Embryonic facial prominence (tissue), 1 donor: ENCODE results near the gene NOL3.

ENCODE experiments used
- DNase-seq: peaks from one replicate; pipeline ENCODE4 v3.0.0-alpha.2; 2016; ENCODE audit errors: extremely low spot score

The NOL3 gene

DNA sequence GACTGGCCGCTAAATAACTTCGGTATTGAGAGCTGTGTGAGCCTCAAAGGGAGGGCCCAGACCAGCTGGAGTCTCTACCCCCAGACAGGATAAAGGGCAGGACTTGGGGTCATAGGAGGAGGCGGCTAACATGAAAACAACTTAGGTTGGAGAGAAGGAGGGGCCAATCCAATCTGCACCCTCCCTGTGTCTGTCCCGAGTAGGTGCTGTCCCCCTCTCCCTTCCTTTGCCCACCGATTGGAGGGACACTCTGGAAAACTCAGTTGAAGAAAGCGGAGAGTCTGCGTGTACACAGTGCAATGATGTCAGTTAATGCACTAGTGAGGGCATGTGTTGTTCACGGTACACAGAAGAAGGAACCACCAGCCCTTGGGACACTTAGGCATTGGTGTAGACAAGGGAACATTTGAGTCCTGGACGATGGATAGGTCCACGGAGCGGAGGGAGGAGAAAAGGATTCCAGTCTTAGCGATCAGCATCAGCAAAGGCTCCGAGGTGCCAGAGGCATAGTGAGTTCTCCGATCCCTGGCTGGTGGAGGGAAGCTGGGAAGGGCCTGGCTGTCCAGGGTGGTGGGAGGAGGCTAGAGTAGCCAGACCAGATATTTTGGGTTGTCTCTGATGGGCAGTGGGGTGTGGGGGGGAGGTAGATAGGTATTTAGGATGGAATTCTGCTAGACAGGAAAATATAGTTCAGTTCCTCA lies 761 bp downstream of the NOL3 start:
- no peak for DNase-seq

DNA sequence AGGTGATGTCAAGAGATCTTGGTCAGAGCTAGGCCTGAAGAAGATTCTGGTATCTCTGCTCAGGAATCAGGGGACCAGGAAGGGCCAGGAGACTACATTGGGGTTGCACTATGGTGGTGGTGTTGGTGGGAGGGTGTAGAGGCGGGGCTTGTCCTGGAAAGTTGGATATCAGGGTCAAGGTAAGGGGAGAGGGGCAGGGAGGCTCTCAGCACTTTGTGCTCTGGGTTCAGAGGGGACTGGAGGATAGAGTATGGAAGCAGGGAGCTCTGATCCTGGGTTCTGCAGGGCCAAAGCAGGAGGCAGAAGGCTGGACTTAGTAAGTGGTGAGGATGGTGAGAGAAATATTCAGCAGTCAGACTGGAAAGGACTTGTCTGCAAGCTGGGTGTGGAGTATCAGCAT lies 3.0 kb downstream of the NOL3 start:
- no peak for DNase-seq

DNA sequence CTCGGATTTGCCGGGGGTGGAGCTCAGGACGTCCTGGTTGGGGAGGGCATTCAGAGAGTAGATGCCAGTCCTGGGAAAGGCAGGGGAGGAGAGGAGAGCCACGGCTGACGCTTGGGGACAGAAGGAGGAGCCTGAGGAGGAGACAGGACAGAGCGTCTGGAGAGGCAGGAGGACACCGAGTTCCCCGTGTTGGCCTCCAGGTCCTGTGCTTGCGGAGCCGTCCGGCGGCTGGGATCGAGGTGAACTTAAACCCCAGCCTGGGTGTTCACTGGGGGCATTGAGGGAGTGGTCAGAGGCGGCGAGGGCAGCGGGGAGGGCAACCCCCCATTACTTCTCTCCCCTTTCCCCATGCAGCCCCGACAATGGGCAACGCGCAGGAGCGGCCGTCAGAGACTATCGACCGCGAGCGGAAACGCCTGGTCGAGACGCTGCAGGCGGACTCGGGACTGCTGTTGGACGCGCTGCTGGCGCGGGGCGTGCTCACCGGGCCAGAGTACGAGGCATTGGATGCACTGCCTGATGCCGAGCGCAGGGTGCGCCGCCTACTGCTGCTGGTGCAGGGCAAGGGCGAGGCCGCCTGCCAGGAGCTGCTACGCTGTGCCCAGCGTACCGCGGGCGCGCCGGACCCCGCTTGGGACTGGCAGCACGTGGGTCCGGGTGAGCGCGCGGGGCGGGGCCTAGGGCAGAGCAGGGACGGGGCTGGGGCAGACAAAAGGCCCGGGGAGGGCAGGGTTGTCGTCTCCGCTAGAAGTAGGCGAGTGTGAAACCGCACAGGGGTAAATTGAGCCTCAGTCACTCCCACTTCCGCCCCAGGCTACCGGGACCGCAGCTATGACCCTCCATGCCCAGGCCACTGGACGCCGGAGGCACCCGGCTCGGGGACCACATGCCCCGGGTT lies 3.7 kb downstream of the NOL3 start:
- DNase-seq: no peak

DNA sequence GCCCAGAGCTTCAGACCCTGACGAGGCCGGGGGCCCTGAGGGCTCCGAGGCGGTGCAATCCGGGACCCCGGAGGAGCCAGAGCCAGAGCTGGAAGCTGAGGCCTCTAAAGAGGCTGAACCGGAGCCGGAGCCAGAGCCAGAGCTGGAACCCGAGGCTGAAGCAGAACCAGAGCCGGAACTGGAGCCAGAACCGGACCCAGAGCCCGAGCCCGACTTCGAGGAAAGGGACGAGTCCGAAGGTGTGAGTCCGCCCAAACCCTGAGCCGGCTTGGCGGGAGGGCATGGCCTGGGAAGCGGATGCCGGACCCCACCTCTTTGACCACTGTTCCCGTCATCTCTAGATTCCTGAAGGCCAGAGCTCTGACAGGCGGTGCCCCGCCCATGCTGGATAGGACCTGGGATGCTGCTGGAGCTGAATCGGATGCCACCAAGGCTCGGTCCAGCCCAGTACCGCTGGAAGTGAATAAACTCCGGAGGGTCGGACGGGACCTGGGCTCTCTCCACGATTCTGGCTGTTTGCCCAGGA lies 4.4 kb downstream of the NOL3 start:
- no peak for DNase-seq

DNA sequence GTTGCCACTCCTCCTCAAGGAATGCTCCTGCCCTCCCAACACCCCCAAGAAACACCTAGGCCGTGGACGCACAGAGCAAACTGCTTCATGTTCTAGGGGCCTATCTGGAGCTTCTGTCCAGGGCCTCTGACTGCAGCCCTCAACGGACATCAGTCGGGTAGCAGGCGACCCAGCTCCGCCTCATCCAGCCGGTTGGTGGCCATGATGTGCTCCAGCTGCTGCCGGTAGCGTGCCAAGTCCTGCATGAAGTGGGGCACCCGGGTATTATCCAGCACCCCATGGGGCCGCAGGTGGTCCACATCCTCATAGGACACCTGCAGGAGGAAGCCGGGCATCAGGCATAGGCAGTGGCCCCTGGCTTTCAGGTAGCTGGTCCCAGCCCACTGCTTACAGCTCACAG lies 6.3 kb downstream of the NOL3 start:
- DNase-seq: no peak

DNA sequence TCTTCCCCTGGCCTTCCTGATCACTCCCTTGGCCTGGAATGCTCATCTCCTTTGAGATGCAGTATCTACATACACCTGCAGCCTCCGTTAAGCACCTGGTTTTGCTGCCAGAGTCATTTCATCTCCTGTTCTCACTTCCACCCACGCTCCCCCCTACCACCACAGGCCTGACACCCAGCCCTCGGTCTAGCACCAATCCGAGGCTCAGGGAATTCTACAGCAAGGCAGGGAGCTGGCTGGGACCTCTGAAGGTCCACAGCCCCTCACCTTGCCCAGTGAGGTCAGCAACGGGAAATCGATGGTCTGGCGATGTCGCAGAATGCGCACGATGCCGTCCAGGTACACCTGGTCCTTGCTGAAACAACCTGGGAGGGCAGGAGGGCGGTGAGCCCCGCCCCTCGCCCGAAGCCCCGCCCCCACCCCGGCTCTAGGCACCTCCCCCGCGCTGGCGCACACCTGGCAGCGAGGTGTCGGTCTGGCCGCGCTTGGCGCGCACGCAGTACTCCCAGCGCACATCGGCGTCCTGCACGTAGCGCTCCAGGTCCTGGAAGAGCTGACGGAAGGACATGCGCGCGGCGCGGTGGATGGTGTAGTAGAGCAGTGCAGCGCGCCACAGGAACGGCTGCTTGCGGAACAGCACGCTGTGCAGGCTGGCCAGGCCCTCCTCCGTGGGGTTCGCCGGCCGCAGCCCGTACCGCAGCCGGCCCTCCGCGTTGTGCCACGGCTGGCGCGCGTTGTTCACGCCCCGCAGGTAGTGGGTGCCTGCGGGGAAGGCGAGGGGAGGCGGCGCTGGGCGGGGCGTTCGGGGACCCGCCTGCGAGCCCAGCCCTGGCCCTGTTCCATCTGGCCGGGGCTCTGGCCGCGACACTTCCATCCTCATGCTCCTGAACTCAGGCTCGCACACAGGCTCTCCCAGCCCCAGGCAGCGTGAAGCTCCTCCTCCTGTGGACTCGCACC lies 7.7 kb downstream of the NOL3 start:
- peak; percentile 58 for DNase-seq

DNA sequence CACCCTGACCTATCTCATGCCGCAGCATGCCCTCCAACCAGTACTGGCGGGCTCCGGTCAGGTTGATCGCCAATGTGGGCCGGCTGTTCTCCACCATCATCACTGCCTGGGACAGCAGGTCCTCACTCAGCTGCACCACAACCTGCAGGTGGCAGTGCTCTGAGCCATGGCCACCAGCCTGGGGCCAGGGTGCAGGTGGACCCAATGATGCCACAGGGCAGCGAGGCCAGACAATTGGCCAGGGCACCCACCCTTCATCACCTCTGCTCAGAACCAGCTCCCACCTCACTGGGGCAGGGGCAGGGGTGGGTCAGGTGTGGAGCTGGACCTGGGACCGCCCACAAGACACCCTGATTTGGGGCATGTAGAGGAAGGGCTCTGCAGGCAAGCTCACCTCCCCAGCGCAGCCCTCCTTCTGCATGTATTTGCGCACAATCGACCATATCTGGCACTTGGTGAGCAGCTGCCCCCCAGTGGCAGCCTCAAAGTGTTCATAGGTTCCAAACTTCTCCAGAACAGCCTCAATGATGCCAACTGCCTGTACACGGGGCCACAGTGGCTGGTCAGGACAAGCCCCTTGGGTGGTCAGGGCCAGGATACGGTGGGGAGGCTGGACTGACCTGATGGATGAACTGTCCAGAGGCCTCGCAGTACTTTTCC lies 9.2 kb downstream of the NOL3 start:
- no peak for DNase-seq

- no peak for DNase-seq
Observed at GRCh38 chr16:67180166-67180565, 9.8 kb downstream of the NOL3 start.

- no peak for DNase-seq
Observed at GRCh38 chr16:67181346-67181745, 11.0 kb downstream of the NOL3 start.

DNA sequence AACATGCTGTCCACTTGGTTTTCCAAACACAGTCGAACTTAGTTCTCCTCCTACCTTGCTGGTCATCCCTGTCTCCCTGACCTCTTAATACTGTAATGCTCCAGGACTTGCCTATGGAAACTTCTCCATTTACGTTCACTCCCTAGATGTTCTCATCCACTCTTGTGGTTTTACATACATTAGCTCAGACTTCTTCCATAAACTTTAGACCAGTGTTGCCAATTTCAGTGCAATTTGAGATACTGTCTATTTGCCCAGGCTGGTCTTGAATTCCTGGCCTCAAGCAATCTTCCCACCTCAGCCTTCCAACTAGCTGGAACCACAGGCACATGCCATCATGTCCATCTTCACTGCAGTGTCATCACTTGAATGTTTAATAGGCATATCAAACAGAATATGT lies 11.9 kb downstream of the NOL3 start:
- no peak for DNase-seq

DNA sequence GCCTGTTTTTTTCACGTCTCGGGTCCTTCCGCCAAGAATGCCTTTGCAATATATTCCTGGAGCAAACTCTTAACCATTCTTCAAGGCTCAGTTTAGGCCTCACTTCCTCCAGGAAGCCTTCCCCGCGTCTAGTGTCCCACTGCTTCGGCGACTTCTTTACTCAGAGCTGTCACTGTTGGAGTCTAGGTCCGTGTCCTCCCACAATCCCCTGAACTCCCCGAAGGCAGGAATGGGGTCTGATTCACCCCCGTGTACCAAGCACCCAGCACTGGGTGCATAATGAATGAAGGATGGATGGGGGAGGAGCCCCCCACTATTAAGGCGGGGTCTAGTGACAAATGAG lies 12.9 kb downstream of the NOL3 start:
- no peak for DNase-seq

DNA sequence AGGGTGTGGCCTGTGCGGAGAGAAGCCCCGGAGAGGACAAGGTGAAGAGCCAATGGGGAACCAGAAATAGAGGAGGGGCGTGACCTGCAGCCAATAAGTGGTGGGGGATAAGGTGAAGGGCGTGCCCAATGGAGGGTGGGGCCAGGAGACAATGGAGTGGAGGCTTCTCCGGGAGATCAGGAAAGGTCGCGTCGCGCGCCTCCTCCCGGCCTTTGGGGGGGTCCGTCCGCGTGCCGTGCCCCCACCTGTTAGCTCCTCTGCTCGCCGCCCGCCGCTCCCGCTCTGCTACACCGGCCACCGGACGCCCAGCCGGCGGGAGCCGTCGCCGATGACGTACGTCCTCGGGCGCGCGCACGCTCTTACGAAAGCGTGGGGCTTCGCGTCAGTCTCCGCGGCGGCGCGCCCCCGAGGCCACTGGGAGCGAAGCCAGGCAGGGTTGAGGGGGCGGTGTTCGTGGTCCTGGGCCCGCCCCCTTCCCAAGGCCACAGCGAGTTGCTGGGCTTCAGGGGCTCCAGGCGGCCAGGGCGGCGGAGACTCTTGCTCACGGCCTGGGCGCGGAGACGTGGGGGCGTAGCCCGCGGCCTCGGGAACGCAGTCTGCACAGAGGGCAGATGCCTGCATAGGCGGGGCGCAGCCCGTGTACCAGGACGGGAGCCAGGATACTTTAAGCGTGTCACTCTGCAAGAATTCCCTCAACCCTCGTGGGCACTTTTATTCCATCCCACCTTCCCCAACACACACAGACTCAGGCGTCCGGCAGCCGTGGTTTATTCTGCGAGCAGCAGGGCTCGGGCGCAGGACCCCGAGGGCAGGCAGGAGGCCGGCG lies 13.5 kb downstream of the NOL3 start, which contains the start of gene MATCAP1:
Gene MATCAP1 (minus strand): TSS at position 337 of the 826 bp plus-strand sequence. CDS start 3,353 bp downstream, outside the sequence.
- peak; percentile 96 for DNase-seq

DNA sequence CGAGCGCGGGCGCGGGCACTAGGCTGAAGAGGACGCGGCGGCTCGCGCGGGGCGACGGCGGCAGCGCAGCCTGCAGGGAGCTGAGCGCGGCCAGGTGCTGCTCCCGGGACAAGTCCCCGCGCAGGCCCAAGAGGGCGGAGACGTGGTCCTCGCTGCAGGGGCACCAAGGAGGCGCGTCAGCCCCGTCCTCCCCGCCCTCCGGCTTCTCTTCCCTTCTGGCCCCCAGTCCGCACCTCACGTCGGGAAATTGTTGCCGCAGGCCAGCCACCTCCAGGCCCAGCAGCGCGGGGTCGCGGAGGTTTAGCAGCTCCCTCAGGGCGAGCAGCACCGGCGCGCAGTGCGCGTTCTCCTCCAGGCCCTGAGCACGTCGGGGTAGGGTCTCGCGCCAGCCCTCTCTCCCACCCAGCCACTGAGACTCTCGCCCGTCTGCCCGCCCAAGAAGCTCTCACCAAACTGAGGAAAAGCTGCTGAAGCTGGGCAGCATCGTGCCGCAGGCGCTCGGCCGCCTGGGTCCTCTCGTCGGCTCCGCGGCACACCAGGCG lies 14.2 kb downstream of the NOL3 start:
- no peak for DNase-seq

DNA sequence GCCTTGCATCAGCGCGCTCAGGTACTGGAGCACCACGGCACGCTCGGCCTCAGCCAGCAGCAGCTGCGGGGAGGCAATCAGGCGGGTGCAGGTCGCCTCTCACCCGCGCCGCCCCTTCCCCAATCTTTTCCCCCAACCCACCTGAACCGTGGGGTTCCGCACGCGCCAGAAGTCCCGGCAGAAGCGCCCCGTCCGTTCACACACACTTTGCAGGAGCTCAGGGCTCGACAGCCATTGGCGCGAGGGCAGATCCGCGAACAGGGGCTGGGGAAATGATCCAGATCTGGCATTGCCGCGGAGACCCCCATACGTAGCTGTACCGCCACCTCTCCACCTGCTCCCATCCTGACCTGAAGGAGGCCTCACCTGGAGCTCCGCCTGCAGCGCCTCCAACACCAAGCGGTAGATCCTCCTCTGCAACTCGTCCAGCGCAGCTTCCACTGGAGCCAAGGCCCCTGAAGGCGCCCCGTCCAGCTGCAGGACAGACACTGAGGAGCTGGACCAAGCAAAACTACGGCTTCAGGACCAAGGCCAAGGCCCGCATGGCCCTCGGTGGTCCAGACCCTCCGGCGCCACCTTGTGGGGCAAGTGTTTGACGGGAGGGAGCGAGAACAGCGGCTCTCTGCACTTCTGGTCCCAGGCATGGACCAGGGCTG lies 14.8 kb downstream of the NOL3 start:
- peak; percentile 43 for DNase-seq

- no peak for DNase-seq
Observed at GRCh38 chr16:67185651-67186134, 15.4 kb downstream of the NOL3 start.

- DNase-seq: no peak
Observed at GRCh38 chr16:67186550-67186950, 16.2 kb downstream of the NOL3 start.

DNA sequence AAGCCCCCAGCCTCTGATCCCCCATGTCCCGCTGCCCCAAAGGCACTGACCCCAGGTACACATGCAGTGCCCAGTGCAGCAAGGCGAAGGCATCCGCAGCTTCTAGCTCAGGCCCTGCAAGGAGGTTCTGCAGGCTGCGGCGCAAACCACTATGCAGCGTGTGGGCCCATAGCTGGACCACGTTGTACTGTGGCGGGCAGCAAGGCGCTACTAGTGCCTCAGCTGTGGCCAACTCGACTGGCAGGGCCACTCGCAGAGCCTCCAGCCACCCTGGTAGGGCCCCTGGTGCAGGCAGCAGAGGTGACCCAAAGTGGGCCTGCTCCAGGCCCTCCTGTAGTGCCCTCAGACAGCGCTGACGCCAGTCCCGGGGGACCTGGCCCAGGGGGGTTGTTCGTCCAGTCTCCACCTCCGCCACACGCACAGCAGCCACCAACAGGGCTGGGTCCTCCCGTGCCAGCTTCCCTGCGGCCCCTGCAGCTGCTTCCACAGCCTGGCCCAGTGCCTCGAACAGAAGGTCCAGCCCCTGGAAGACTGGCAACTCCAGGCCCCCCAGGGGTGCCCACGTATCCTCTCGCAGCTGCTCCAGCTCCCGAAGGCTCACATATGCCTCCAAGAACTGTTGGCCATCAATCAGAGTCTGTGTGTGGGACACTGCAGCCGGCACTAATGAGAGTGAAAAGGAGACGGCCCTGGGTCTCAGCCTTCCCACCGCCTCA lies 17.0 kb downstream of the NOL3 start:
- DNase-seq: no peak

DNA sequence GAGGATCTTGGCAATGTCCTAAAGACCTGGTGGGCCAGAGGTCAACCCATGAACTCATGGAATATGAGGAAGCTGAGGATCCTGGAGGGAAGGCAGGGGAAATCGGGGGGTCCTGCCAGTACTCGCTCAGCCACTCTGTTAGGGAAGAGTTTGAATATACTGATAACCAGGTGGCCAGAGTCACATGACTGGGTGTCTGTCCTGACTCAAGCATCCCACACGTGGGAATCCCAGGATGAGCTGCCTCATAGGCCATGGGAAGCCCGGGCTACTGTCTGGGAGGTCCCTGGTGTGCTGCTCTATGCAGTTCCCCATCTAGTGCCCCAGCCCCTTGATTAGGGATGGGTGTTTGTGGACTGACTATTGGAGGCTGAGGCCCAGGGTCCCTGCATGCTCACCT lies 18.0 kb downstream of the NOL3 start:
- no peak for DNase-seq

- DNase-seq: no peak
Observed at GRCh38 chr16:67188798-67189197, 18.5 kb downstream of the NOL3 start.
